ENCODE data around the gene SCFD2. TPM values are rescaled to one million over a fixed set of nuclear protein-coding genes. Genes with fewer than 3 reads are reported as not detected.

The SCFD2 gene
- total and polyA plus RNA-seq, 2 of the 8 experiments (the other 6 are each of a cell fraction or from before 2014, with no cell fraction given): 6.2 to 10.2 TPM

- Histone ChIP-seq H4K5ac (ENCODE audit: insufficient read length, low read depth, low read length) (no peak overlapping the region), H3K79me1 (ENCODE audit: low read depth, low read length) (no peaks in the 10 kb centered on the region), H3K4me3 (ENCODE audit: extremely low read depth in 1 of 4, insufficient read depth in 2 of 4, low read depth in 3 of 4, low read length in 4 of 4) (no peak overlapping the region), H3K18ac (ENCODE audit: extremely low read depth, low read length) (no peak overlapping the region), H4K20me1 (replicated peaks in 1 of 2; ENCODE audit: control insufficient read depth in 1 of 2, insufficient read depth in 2 of 2, low read length in 2 of 2) (no peaks in the 10 kb centered on the region), H3K9ac (replicated peaks in 1 of 4; ENCODE audit: extremely low read depth in 1 of 4, low read depth in 3 of 4, low read length in 3 of 4) (no peak overlapping the region), H2AFZ (ENCODE audit: low read length) (no peak overlapping the region), H3K23me2 (ENCODE audit: low read depth, low read length) (no peaks in the 10 kb centered on the region), H3K79me2 (ENCODE audit: control insufficient read depth in 1 of 2, insufficient read depth in 2 of 2, low read length in 2 of 2) (no peaks in the 10 kb centered on the region), H3K27me3 (replicated peaks in 1 of 4; ENCODE audit: control insufficient read depth in 3 of 4, extremely low read depth in 1 of 4, insufficient read depth in 3 of 4, low read length in 3 of 4) (no peaks in the 10 kb centered on the region), H2BK15ac (ENCODE audit: low read length) (no peak overlapping the region), H4K8ac (ENCODE audit: extremely low read depth, insufficient read depth, low read length) (no peak overlapping the region), H2AK5ac (ENCODE audit: low read depth, low read length) (no peak overlapping the region), H3K4ac (replicated peaks; ENCODE audit: insufficient read length, low read depth, low read length) (no peak overlapping the region), H3K36me3 (ENCODE audit: control insufficient read depth in 2 of 4, insufficient read depth in 4 of 4, low read length in 3 of 4) (no peaks in the 10 kb centered on the region; a peak in 1 of 8 replicates), H3K4me1 (replicated peaks in 1 of 4; ENCODE audit: control insufficient read depth in 3 of 4, insufficient read depth in 4 of 4, low read length in 3 of 4) (no peaks in the 10 kb centered on the region), H2BK20ac (ENCODE audit: low read length) (no peak overlapping the region), H2BK120ac (replicated peaks; ENCODE audit: low read depth, low read length) (no peak overlapping the region), H3K9me3 (ENCODE audit: insufficient read depth in 2 of 2, low read depth in 1 of 2, low read length in 1 of 2) (peaks cover 5 to 11% of the 10 kb centered on the region in 2 experiments; a peak in 2 of 4 replicates), H3K56ac (replicated peaks; ENCODE audit: insufficient read length, low read depth, low read length) (no peak overlapping the region), H3K14ac (ENCODE audit: insufficient read length) (no peak overlapping the region), H3K27ac (ENCODE audit: low read depth, low read length) (no peak overlapping the region), H3K4me2 (ENCODE audit: insufficient read depth in 1 of 2, low read depth in 2 of 2, low read length in 2 of 2) (no peak overlapping the region), H2BK5ac (ENCODE audit: low read depth, low read length) (no peak overlapping the region), H4K91ac (replicated peaks; ENCODE audit: insufficient read length, low read length) (no peak overlapping the region), H3K23ac (ENCODE audit: insufficient read length) (no peak overlapping the region), H2BK12ac (ENCODE audit: low read depth, low read length) (no peak overlapping the region)
- DNase-seq (ENCODE audit: low read depth in 1 of 2, low spot score in 2 of 2) (no peak), FAIRE-seq (no peak)
- POLR2A ChIA-PET (ENCODE audit: partially characterized antibody): no interaction called here
- CTCF ChIA-PET (ENCODE audit: partially characterized antibody): no interaction called here
- WGBS, 2 experiments (ENCODE audit: extremely low coverage in 1 of 2, insufficient coverage in 1 of 2, insufficient read length in 1 of 2, insufficient replicate concordance in 2 of 2, low coverage in 1 of 2, low lambda C conversion rate in 2 of 2, missing lambda C conversion rate in 1 of 2): 92% methylated on average over 3 of the region's 3 CpGs; no CpG with 5 or more reads in 1 of the 2 experiments
- no peak for TF ChIP-seq POU5F1 (IDR thresholded peaks at IDR 0.05; ENCODE audit: low read depth, low read length)
- TF ChIP-seq TBP (IDR thresholded peaks at IDR 0.05; ENCODE audit: low read depth, low read length): no peak
- TF ChIP-seq SAP30 (IDR thresholded peaks at IDR 0.05; ENCODE audit: insufficient read depth, insufficient replicate concordance, low read length): no peak
- no peak for TF ChIP-seq NRF1 (IDR thresholded peaks at IDR 0.05; ENCODE audit: low read depth, low read length)
- TF ChIP-seq ZNF274 (IDR thresholded peaks at IDR 0.05; ENCODE audit: borderline replicate concordance, extremely low read depth, low read length): no peak
- TF ChIP-seq SIX5 (IDR thresholded peaks at IDR 0.05; ENCODE audit: low read depth, low read length): no peak
- TF ChIP-seq BACH1 (IDR thresholded peaks at IDR 0.05; ENCODE audit: low read length): no peak
- no peak for TF ChIP-seq HDAC2 (IDR thresholded peaks at IDR 0.05; ENCODE audit: borderline replicate concordance in 1 of 2, low read depth in 2 of 2, low read length in 2 of 2)
- TF ChIP-seq EZH2 (IDR thresholded peaks at IDR 0.05; ENCODE audit: low read depth, low read length, severe bottlenecking): no peak
- TF ChIP-seq BRCA1 (IDR thresholded peaks at IDR 0.05; ENCODE audit: low read depth, low read length): no peak
- no peak for TF ChIP-seq E2F6 (IDR thresholded peaks at IDR 0.05)
Measured at GRCh38 chr4:53221832-53222480, 143.9 kb downstream of the SCFD2 start.

Measured in H1 (cell line).